Suppressor macrophage (primary cell): ENCODE results near the gene MYZAP.

Experiments used
- DNase-seq, 4 experiments: peaks; one replicate each; pipeline ENCODE4 v3.0.0-alpha.2; 2020 to 2022

The MYZAP gene

DNA sequence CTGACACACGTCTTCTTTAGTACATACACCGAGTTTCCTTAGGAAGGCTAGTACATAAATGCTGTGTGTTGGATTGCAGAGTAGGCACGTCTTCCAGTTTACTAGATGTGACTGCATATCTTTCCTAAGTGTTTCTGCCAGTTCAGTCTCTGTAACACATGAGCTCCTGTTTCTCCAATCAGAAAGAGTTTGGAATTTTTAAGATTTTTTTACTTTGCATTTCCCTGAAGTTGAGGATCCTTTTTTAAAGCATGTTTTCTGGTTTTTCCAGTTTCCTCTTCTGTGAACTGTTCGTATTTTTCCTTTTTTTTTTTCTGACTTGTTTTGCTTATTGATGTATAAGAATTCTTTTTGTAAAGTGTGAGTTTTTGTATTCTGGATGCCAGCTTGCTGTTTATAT lies 107.3 kb downstream of the MYZAP start:
- no peak for DNase-seq

- DNase-seq: no peak
Observed at GRCh38 chr15:57703387-57703786, 111.7 kb downstream of the MYZAP start.

- no peak for DNase-seq
Observed at GRCh38 chr15:57704441-57704840, 112.7 kb downstream of the MYZAP start.

DNA sequence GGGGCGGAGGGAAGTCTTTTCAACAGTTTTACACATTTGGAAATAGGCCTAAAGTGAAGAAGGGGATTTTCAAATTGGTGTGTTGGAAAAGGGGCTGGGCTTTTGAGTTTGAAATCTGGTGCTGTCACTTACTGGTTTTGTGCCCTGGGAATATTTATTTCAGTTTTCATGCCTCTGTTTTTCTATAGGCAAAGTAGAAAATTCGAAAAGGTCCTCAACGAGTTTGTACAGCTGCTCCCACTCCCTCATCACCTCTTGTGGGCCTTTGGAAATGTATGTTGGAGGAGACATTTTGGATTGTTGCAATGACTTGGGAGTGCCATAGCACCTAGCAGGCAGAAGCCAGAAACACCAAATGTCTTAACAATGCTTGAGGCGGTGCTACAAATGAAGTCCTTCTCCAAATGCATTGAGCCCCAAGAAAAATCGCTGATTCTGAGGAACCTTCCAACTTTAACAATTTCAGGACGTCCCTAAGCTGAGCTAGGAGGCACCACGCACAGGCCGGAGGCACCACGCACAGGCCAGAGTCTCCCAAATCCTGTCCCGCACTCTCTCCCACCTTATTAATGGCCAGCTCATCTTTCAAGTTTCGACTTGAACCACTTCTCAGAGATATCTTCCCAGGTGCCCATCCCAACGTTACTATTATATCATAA lies 114.2 kb downstream of the MYZAP start:
- no peak for DNase-seq

- DNase-seq: peak; percentile 97 to 99 (median 98)
Observed at GRCh38 chr15:57706405-57707209, 114.9 kb downstream of the MYZAP start, which contains the start of gene POLR2M. Gene POLR2M (plus strand): TSS chr15:57706714. CDS start chr15:57706843, 129 bp downstream.

DNA sequence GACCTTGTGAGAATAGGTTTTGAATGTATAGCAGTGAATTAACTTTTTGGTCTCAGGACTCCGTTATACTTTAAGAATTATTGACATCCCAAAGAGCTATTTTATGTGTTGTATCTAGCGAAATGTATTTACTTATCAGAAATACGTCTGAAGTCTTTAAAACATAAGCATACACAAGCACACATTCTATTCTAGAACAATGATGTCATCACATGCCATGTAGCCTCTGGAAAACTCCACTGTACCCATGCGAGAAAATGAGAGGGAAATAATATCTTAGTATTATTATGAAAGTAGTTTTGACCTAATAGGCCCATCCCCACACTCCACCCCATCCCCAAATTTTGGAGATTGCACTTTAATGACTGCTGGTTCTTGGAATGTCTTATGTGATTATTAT lies 116.3 kb downstream of the MYZAP start:
- DNase-seq: peak in 1 of 4 experiments; percentile 9

GRCh38 chr15:57718309-57718708 lies 126.6 kb downstream of the MYZAP start:
- DNase-seq: no peak

DNA sequence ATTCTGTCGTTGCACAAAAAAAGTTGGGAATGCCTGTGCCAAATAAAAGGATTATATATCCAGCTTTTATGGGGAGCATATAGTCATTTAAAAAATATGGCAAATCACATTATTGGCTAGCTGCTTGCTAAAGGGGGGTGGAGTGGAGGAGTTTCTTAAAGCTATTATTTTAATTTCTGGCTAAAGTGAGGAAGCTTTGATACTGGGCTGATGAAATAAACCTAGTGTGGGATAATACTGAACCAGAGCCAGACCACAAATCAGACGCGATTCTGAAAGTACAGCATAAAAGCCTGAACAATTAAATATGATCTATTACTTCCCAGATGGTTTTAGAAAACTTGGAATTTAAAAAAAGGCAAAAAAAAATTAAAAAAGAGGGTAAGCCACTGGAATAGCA lies 129.2 kb downstream of the MYZAP start:
- no peak for DNase-seq

DNA sequence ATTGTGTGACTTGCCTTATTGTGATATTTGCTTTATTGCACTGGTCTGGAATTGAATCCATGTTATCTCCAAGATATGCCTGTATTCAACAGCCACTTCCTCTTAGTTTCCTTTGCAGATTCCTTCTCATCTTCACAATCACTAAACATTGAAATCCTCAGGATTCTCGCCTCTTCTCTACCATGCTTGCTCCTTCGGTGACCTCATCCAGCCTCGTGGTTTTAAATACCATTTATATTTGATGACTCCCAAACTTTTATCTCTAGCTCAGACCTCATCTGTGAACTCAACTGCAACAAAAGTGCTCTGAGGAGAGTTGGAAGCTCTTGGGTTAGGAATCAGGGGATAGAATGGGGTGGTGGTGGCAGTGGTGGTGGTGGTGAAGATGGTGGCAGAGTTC lies 134.7 kb downstream of the MYZAP start:
- DNase-seq: no peak

DNA sequence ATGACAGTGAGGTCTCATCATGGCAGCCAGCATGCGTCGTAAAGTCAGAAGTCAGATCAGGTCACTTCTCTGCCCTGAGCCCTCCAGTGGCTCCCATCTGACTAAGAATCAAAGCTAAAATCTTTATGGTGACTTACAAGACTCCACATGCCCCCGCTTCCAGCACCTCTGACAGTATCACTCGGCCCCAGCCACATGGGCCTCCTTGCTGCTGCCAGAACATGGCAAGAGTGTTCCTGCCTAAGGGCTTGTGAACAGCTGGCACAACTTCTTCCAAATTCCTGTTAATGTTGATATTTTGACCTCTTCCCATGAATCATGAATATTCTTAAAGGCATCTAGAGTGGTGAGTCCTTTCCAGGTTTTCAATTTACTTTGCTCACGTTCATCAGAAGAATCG lies 135.3 kb downstream of the MYZAP start:
- no peak for DNase-seq

GRCh38 chr15:57728436-57728835 lies 136.7 kb downstream of the MYZAP start:
- peak in 2 of 4 experiments; percentile 13 to 38 for DNase-seq

GRCh38 chr15:57730876-57731275 lies 139.2 kb downstream of the MYZAP start:
- no peak for DNase-seq

DNA sequence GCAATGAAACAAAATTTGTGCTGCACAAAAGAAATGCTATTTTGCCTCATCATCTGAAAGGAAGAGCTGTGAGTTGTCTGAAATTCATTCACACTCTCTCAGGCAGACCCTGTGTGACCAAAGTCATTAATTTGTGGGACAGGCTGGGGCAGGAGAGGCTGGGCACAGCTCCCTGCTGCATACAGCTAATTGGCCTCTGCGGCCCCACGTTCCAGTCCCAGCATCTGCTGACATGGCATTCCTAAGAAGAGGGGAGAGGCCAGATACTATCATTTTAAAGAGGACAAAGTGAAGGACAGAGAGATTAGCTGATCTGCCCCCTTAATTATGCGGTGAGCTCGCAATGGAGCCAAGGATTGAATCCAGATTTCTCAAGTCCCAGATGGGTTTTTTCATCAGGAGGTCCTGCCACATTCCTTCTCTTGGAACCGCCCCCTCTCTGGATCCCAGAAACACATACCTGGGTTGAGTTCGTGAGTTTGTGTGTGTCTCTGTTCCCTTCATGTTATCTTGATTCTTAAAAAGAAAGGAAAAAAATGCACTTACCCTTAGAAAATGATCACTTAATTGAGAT lies 139.9 kb downstream of the MYZAP start:
- no peak for DNase-seq

DNA sequence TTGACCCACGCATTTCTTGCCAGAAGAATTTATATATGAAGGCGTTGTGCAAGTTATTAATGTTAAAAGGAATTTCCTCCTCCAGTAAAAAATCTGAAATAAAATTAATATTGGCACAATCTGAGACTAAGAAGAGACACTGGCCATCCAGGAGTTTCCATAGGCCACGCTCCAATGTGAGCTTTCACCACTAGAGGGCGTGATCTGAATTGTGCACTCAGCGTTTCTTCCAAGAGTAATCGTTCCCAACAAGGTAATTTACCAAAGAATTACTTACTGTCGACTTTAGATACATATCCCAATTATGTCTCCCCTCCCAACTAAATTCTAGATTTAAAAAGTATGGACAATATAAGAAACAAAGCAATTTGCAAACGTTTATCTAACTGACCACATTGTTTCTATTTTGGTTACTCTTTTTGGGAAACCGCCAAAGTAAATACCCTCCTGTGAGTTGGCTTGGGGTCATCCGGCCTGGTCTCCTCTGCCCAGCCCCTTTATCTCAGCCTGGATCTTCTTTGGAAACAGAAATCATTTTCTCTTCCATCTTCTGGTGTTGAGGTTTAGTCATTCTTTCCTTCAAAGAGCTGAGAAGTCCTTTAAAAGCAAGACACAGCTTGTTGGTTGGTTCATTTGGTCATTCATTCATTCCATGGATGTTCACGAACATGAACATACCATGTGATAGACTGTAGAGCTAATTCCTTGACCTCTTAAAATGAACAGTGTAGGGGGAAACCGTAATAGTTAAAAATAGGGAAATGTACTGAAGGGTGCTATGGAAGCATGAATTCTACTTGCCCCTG lies 141.0 kb downstream of the MYZAP start:
- peak; percentile 66 to 79 (median 76) for DNase-seq

DNA sequence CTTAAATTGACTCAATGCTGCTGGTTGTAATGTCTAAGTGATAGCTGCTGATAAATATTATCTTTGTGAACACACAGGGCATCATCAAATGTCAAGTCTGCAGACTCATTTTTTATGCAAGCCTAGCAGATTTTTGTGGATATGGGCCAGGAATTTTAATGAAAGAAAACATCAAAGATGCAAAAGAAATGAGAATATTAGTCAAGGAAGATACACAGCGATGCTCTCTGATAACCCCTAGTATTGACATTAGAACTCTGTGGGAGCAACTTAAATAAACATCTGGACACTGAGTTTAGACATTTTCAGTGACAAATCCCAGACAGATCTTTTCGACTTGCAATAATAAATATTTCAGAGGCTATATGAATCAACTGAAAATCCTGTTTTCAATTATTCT lies 143.2 kb downstream of the MYZAP start:
- no peak for DNase-seq
